Trophoblast cell (in vitro differentiated cells and primary cell): ENCODE data around the gene LMCD1.
A peak's percentile ranks its signal among the peaks of the same experiment; 100 is the strongest.

Experiments
- DNase-seq, 2 donors: peaks; one replicate each; pipeline ENCODE4 v3.0.0-alpha.2; 2016
- H2AFZ ChIP-seq: 2 replicates; pipeline ENCODE4 v1.6.1; 2013; ENCODE audit warnings: low read length, moderate library complexity, mild to moderate bottlenecking; ENCODE audit not compliant: insufficient read depth, poor library complexity
- H2AK5ac ChIP-seq: 2 replicates; pipeline ENCODE4 v1.6.1; 2013; ENCODE audit warnings: mild to moderate bottlenecking, low read length
- H2BK120ac ChIP-seq: 2 replicates; pipeline ENCODE4 v1.6.1; 2013; ENCODE audit warnings: low read length, mild to moderate bottlenecking, moderate library complexity; ENCODE audit not compliant: insufficient read depth, poor library complexity
- H2BK12ac ChIP-seq: 2 replicates; pipeline ENCODE4 v1.6.1; 2013; ENCODE audit warnings: mild to moderate bottlenecking, low read length, moderate library complexity
- H2BK5ac ChIP-seq: 2 replicates; pipeline ENCODE4 v1.6.1; 2013; ENCODE audit warnings: low read length, low read depth, moderate library complexity, mild to moderate bottlenecking; ENCODE audit not compliant: poor library complexity
- H3K14ac ChIP-seq: 2 replicates; pipeline ENCODE4 v1.6.1; 2013; ENCODE audit warnings: mild to moderate bottlenecking, low read length
- H3K18ac ChIP-seq: 2 replicates; pipeline ENCODE4 v1.6.1; 2013; ENCODE audit warnings: mild to moderate bottlenecking, low read length
- H3K23ac ChIP-seq: 2 replicates; pipeline ENCODE4 v1.6.1; 2013; ENCODE audit warnings: low read length
- H3K27ac ChIP-seq: 2 replicates; pipeline ENCODE4 v1.5.1; 2013; ENCODE audit warnings: low read depth, mild to moderate bottlenecking, inconsistent platforms, low read length, moderate library complexity
- H3K27me3 ChIP-seq: 2 replicates; pipeline ENCODE4 v1.6.1; 2013; ENCODE audit warnings: inconsistent platforms, mild to moderate bottlenecking, low read length, moderate library complexity; ENCODE audit not compliant: insufficient read depth
- H3K36me3 ChIP-seq, 2 experiments: 1 replicate in 1 of 2; 2 replicates in 1 of 2; pipeline ENCODE4 v1.6.1; 2013; ENCODE audit warnings: low read length in 2 of 2, mild to moderate bottlenecking in 2 of 2, moderate library complexity in 1 of 2; ENCODE audit not compliant: insufficient read depth in 2 of 2, control insufficient read depth in 1 of 2
- H3K4ac ChIP-seq: 2 replicates; pipeline ENCODE4 v1.6.1; 2013; ENCODE audit warnings: low read depth, mild to moderate bottlenecking, low read length, moderate library complexity
- H3K4me1 ChIP-seq, 2 experiments: 1 replicate in 1 of 2; 2 replicates in 1 of 2; pipeline ENCODE4 v1.6.1; 2013; ENCODE audit warnings: low read length in 2 of 2, mild to moderate bottlenecking in 2 of 2, moderate library complexity in 1 of 2; ENCODE audit not compliant: insufficient read depth in 2 of 2, control insufficient read depth in 1 of 2
- H3K4me2 ChIP-seq: 2 replicates; pipeline ENCODE4 v1.6.1; 2013; ENCODE audit warnings: inconsistent platforms, mild to moderate bottlenecking, low read length, moderate library complexity
- H3K4me3 ChIP-seq: 2 replicates; pipeline ENCODE4 v1.5.1; 2013; ENCODE audit warnings: mild to moderate bottlenecking, low read depth, low read length, inconsistent platforms
- H3K79me1 ChIP-seq: one replicate; pipeline ENCODE4 v1.6.1; 2013; ENCODE audit warnings: low read length
- H3K79me2 ChIP-seq: 2 replicates; pipeline ENCODE4 v1.6.1; 2013; ENCODE audit warnings: low read length, mild to moderate bottlenecking; ENCODE audit not compliant: control insufficient read depth, insufficient read depth, poor library complexity
- H3K9ac ChIP-seq: 2 replicates; pipeline ENCODE4 v1.6.1; 2013; ENCODE audit warnings: mild to moderate bottlenecking, low read length
- H3K9me3 ChIP-seq: 2 replicates; pipeline ENCODE4 v1.6.1; 2013; ENCODE audit warnings: low read depth, mild to moderate bottlenecking, control low read depth, inconsistent platforms, low read length; ENCODE audit not compliant: insufficient read depth
- H4K12ac ChIP-seq: 2 replicates; pipeline ENCODE4 v1.6.1; 2013; ENCODE audit warnings: low read depth, mild to moderate bottlenecking, low read length, moderate library complexity
- H4K8ac ChIP-seq: 2 replicates; pipeline ENCODE4 v1.6.1; 2013; ENCODE audit warnings: low read depth, mild to moderate bottlenecking, low read length, moderate library complexity
- H4K91ac ChIP-seq: one replicate; pipeline ENCODE4 v1.6.1; 2013; ENCODE audit warnings: low read depth, mild to moderate bottlenecking, low read length, moderate library complexity
- WGBS: extraction: QIAGEN DNeasy Blood & Tissue Kit; methylation state at CpG from one replicate; pipeline ENCODE4 v1.1.7; 2013; ENCODE audit warnings: missing lambda C conversion rate; ENCODE audit not compliant: insufficient read length, insufficient coverage; ENCODE audit errors: extremely low coverage; 5-methylcytosine and 5-hydroxymethylcytosine counted together

Gene LMCD1

DNA sequence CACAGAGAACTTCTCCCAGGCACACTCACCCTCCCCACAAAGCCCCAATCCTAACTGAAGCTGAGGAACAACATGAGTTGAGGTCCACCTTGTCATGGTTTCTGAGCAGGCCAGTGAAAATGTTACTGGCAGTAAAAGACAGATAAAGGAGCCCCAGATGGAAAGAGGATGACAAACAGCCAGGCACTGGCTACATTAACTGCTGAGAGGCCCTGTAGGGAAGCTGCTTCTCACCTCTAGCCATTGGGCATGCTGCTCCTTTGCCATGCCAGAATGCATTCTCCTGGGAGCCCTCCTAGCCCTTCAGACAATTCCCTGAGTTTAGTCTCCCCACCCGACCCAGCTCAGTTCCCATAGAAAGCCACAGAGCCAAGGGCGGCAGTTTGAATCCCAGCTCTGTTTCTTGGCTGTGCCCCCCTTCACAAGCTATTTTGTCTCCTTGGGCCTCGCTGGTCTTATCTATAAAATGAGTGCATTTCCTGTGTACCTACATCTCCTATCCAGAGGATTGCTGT lies 60.5 kb downstream of the LMCD1 start:
- Histone ChIP-seq H3K36me3 (peaks cover 13 to 31% of the 10 kb centered on the region in 2 experiments), H3K27me3 (no peaks in the 10 kb centered on the region)

GRCh38 chr3:8563146-8563545 lies 61.5 kb downstream of the LMCD1 start:
- Histone ChIP-seq H3K23ac (no peak overlapping the region), H3K27me3 (no peaks in the 10 kb centered on the region), H3K4ac (no peak overlapping the region), H2AFZ (no peak overlapping the region), H4K8ac (no peak overlapping the region), H3K79me2 (no peaks in the 10 kb centered on the region), H2AK5ac (no peak overlapping the region), H2BK5ac (no peak overlapping the region), H3K9me3 (peaks cover 5% of the 10 kb centered on the region), H3K36me3 (peaks cover 16 to 29% of the 10 kb centered on the region in 2 experiments), H3K18ac (no peak overlapping the region), H2BK120ac (no peak overlapping the region), H2BK12ac (no peak overlapping the region), H4K91ac (no peak overlapping the region), H3K4me2 (no peak overlapping the region), H3K79me1 (peaks cover 1% of the 10 kb centered on the region), H3K4me1 (no peaks in the 10 kb centered on the region), H3K27ac (no peak overlapping the region), H4K12ac (no peak overlapping the region), H3K14ac (no peak overlapping the region), H3K9ac (no peak overlapping the region), H3K4me3 (no peak overlapping the region)
- no CpG with 5 or more reads among the region's 4 CpGs for WGBS
- no peak for DNase-seq

More for the DNA sequence above, 60.5 kb downstream of the LMCD1 start:
- Histone ChIP-seq H2BK5ac (no peak overlapping the region), H4K12ac (no peak overlapping the region), H2AK5ac (no peak overlapping the region), H3K4me3 (no peak overlapping the region), H3K4ac (no peak overlapping the region), H4K91ac (no peak overlapping the region), H3K27ac (no peak overlapping the region), H3K4me1 (no peaks in the 10 kb centered on the region), H3K9ac (no peak overlapping the region), H2BK120ac (no peak overlapping the region), H3K79me2 (no peaks in the 10 kb centered on the region), H4K8ac (no peak overlapping the region), H3K4me2 (no peak overlapping the region), H3K14ac (no peak overlapping the region), H3K18ac (no peak overlapping the region), H3K23ac (no peak overlapping the region), H2BK12ac (no peak overlapping the region), H3K79me1 (peaks cover 1% of the 10 kb centered on the region), H3K9me3 (peaks cover 3% of the 10 kb centered on the region), H2AFZ (no peak overlapping the region)
- no peak for DNase-seq
- WGBS, result no CpG with 5 or more reads among the region's 3 CpGs

- H4K91ac ChIP-seq, result no peak overlapping the region
- WGBS, result no CpG with 5 or more reads among the region's 4 CpGs
Measured at GRCh38 chr3:8563597-8563996, 62.0 kb downstream of the LMCD1 start.

DNA sequence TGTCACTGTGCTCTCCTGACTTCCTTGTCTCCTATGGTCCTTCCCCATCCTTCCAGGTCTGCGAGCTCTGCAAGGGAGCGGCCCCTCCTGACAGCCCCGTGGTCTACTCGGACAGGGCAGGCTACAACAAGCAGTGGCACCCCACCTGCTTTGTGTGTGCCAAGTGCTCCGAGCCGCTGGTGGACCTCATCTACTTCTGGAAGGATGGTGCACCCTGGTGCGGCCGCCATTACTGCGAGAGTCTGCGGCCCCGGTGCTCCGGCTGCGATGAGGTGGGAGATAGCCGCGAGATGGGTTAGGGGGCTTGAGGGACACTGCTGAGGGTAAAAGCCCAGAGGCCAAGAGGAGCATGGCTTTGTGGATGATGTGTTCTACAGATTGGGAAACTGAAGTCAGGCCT lies 63.8 kb downstream of the LMCD1 start:
- H2BK120ac ChIP-seq, result no peak overlapping the region
- H4K12ac ChIP-seq, result no peak overlapping the region
- H4K91ac ChIP-seq, result no peak overlapping the region
- H3K27ac ChIP-seq, result no peak overlapping the region
- no peak overlapping the region for H3K4ac ChIP-seq
- H2BK5ac ChIP-seq, result no peak overlapping the region
- H3K4me1 ChIP-seq, result no peaks in the 10 kb centered on the region
- H3K14ac ChIP-seq, result no peak overlapping the region
- no peak overlapping the region for H3K4me2 ChIP-seq
- peak overlapping the region; percentile 17 for H3K4me3 ChIP-seq
- no peak overlapping the region for H2AK5ac ChIP-seq
- H4K8ac ChIP-seq, result no peak overlapping the region
- H3K79me2 ChIP-seq, result no peaks in the 10 kb centered on the region
- no CpG with 5 or more reads among the region's 15 CpGs for WGBS
- H3K9ac ChIP-seq, result peak overlapping the region; percentile 31
- no peak overlapping the region for H2AFZ ChIP-seq
- DNase-seq, result no peak
- H2BK12ac ChIP-seq, result no peak overlapping the region
- H3K9me3 ChIP-seq, result peaks cover 3% of the 10 kb centered on the region
- no peak overlapping the region for H3K18ac ChIP-seq
- H3K23ac ChIP-seq, result no peak overlapping the region
- H3K27me3 ChIP-seq, result no peaks in the 10 kb centered on the region
- H3K79me1 ChIP-seq, result peaks cover 1% of the 10 kb centered on the region
- H3K36me3 ChIP-seq, result peaks cover 26 to 44% of the 10 kb centered on the region in 2 experiments

More at GRCh38 chr3:8563597-8563996, 62.0 kb downstream of the LMCD1 start:
- no peak overlapping the region for H2AK5ac ChIP-seq
- H2BK120ac ChIP-seq, result no peak overlapping the region
- H3K79me1 ChIP-seq, result peaks cover 1% of the 10 kb centered on the region
- no peak for DNase-seq
- H3K4me3 ChIP-seq, result no peak overlapping the region
- H2BK12ac ChIP-seq, result no peak overlapping the region
- no peak overlapping the region for H3K14ac ChIP-seq
- no peak overlapping the region for H4K12ac ChIP-seq
- no peak overlapping the region for H3K4me2 ChIP-seq
- no peak overlapping the region for H3K4ac ChIP-seq
- peaks cover 18 to 31% of the 10 kb centered on the region in 2 experiments for H3K36me3 ChIP-seq
- no peak overlapping the region for H2AFZ ChIP-seq
- H3K4me1 ChIP-seq, result no peaks in the 10 kb centered on the region
- peaks cover 5% of the 10 kb centered on the region for H3K9me3 ChIP-seq
- no peaks in the 10 kb centered on the region for H3K79me2 ChIP-seq
- no peak overlapping the region for H3K23ac ChIP-seq
- H3K18ac ChIP-seq, result no peak overlapping the region
- H2BK5ac ChIP-seq, result no peak overlapping the region
- H3K27ac ChIP-seq, result no peak overlapping the region
- H3K27me3 ChIP-seq, result no peaks in the 10 kb centered on the region
- no peak overlapping the region for H3K9ac ChIP-seq
- H4K8ac ChIP-seq, result no peak overlapping the region
